Prostate gland (tissue), 2 donors: Measurements from ENCODE around the gene TVP23B.
"Not testable (repeated sequence)": the region's sequence is repeated elsewhere in the genome, so short reads cannot be mapped to it uniquely, and the experiment has no call there.

ENCODE experiments used
- POLR2A ChIP-seq: fragments of 450-650 bp; IDR thresholded peaks from one replicate; pipeline ENCODE4 v1.6.1; 2016; ENCODE audit warnings: antibody characterized with exemption, mild to moderate bottlenecking
- POLR2AphosphoS5 ChIP-seq: sonication (generic); formaldehyde crosslinking; IDR thresholded peaks from one replicate; pipeline ENCODE4 v1.6.1; 2017; ENCODE audit warnings: antibody characterized with exemption
- TF ChIP-seq, protein P1 (sequence below), 4 experiments: fragments of 200-600 bp in 2 of 4; fragments of 450-650 bp in 2 of 4; sonication (generic) in 2 of 4; IDR thresholded peaks; 1 replicate in 3 of 4; 2 replicates in 1 of 4; pipeline ENCODE4 v1.5.1; 2016 to 2019; ENCODE audit warnings: antibody characterized with exemption in 4 of 4, mild to moderate bottlenecking in 2 of 4, moderate library complexity in 2 of 4

GRCh38 chr17:18770572-18770971, 10.4 kb upstream of the TVP23B start:
- not testable (repeated sequence) for TF ChIP-seq POLR2AphosphoS5, POLR2A
- TF ChIP-seq, protein P1, sequence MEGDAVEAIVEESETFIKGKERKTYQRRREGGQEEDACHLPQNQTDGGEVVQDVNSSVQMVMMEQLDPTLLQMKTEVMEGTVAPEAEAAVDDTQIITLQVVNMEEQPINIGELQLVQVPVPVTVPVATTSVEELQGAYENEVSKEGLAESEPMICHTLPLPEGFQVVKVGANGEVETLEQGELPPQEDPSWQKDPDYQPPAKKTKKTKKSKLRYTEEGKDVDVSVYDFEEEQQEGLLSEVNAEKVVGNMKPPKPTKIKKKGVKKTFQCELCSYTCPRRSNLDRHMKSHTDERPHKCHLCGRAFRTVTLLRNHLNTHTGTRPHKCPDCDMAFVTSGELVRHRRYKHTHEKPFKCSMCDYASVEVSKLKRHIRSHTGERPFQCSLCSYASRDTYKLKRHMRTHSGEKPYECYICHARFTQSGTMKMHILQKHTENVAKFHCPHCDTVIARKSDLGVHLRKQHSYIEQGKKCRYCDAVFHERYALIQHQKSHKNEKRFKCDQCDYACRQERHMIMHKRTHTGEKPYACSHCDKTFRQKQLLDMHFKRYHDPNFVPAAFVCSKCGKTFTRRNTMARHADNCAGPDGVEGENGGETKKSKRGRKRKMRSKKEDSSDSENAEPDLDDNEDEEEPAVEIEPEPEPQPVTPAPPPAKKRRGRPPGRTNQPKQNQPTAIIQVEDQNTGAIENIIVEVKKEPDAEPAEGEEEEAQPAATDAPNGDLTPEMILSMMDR (IDR thresholded peaks at IDR 0.05), result not testable (repeated sequence)
